IPS DF 4.7 (cell line): ENCODE results near the gene SLC35F1.
"Not testable (repeated sequence)": the region's sequence is repeated elsewhere in the genome, so short reads cannot be mapped to it uniquely, and the experiment has no call there.

Experiments
- DNase-seq: peaks from one replicate; pipeline ENCODE4 v3.0.0-alpha.2; 2013; ENCODE audit warnings: low spot score; ENCODE audit errors: extremely low read depth

Gene SLC35F1

DNA sequence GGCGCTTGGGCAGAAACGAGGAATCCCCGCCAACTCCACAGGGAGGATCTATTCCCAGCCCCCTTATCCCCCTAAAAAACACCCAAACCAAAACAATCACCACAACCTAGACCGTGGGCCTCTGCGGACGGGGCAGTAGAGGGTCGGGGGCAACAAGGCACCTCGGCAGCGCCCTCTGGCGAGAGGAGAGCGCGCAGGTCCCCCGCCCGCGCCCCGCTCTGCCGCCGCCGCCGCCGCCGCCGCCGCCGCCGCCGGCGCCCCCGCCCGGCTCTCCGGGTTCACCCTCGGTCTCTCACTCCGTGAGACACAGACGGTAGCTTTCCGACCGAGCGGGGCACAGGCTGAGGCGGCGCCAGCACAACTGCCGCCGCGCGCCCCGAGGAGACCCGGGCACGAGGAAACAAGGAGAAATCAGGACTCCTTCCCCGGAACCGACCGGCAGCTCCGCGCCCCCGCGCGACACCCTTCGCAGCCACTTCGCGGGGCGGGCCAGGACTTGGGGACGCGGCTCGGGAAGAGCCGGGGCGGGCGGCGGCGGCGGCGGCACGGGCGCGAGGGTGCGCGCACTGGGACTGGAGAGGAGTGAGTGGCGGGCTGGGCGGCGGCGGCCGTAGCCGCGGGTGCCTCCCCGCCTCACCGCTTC is at the start of gene SLC35F1:
SLC35F1 (plus strand) TSS at position 307 of the 643 bp plus-strand sequence.
- DNase-seq: no peak

DNA sequence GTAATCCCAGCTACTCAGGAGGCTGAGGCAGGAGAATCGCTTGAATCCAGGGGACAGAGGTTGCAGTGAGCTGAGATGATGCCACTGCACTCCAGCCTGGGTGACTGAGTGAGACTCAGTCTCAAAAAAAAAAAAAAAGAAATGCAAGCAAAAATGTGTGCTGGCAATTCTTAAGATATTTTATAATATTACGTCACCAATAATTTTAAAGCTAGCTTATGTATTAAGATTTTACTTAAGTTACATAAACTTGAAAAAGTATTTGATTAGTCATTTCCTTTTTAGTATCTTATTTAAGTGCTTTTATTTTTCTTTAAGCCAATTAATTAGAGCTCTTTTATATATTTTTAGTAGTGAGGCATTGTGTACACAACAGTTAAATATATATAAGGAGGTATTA is 48.5 kb upstream of the SLC35F1 start:
- DNase-seq: not testable (repeated sequence)

DNA sequence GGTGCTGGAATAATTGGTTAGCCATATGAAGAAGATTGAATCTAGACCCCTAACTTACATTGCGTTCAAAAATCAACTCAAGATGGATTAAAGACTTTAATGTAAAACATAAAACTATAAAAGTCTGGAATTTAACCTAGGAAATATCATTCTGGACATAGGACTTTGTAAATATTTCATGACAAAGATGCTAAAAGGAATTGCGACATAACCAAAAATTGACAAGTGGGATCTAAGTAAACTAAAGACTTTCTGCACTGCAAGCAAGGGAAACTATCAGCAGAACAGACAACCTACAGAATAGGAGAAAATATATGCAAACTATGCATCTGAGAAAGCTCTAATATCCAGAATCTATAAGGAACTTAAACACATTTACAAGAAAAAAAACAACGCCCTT is 45.5 kb upstream of the SLC35F1 start:
- no peak for DNase-seq

DNA sequence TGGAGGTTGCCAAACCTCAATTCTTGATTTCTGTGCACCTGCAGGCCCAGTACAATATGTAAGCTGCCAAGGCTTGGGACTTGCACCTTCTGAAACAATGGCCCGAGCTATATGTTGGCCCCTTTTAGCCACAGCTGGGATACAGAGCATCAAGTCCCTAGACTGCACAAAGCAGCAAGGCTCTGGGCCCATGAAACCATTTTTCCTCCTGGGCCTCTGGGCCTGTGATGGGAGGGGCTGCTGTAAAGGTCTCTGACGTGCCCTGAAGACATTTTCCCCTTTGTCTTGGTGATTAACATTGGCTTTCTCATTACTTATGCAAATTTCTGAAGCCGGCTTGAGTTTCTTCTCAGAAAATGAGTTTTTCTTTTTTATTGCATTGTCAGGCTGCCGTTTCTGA is 40.5 kb upstream of the SLC35F1 start:
- no peak for DNase-seq

DNA sequence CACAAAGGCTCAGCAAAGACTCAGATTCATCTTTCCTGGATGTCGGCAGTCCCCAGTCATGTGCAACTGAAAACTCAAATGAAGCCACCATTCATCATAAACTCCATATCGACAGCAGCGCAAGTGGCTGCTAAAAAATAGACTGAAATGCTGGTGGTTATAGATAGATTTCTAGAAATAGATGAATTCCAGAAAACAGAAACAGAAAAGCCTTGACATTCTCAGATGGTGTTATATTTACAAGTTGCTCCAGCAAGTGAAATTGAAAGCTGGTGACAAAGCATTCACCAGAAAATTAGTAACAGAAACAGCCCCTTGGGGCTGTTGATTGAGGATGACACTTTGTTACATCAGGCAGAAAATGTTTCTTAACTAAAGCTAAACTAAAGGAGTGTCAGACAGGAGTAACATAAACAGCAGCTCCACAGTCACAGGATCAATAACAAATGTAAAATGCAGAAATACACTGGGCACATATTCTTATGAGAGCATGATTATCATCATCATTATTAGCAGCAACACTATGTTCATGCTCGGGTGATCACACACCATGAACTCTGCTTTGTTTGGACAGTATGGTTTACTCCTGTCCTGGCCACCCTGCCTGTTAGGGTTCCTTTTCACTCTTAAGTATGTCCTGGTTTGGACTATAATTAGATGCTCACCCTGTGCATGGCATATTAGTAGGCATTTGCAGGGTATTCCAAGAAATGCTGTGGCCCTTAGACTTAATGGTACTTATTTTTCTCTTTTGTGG is 36.4 kb upstream of the SLC35F1 start:
- DNase-seq: no peak

DNA sequence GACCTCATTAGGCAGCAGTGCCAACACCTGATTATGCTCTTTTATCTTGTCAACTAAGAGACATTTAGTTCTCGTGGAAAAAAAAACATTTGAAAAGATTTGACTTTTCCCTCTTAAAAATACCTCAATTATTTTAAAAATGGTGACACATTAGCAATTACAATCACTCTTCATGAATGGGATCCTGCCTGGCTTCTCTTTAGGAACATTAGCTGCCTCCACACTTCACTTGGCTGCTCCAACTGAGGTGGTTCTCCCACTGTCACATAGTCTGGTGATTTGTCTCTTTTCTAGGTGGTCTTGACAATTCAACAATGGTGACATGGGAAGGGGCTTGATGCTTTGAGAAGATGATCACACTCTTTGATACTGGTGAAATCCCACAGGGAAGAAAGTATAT is 26.2 kb upstream of the SLC35F1 start:
- no peak for DNase-seq

DNA sequence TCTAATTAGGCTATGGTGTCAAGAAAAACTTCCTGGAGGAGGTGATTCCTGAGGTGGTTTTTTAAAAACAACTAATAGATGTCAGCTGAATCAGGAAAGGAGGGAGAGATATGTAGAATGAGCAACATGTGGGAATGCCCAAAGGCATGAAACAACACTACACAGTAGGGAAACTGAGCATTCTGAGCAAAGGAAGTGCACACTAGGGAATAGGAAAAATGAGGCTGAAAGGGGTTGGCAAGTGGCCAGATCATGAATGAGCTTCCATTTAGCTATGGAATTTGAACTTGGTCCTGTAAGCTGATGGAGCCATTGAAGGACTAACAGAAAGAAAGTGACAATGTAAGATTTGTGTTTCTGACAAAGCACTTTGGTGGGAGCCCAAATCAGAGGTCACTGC is 16.9 kb upstream of the SLC35F1 start:
- DNase-seq: no peak

DNA sequence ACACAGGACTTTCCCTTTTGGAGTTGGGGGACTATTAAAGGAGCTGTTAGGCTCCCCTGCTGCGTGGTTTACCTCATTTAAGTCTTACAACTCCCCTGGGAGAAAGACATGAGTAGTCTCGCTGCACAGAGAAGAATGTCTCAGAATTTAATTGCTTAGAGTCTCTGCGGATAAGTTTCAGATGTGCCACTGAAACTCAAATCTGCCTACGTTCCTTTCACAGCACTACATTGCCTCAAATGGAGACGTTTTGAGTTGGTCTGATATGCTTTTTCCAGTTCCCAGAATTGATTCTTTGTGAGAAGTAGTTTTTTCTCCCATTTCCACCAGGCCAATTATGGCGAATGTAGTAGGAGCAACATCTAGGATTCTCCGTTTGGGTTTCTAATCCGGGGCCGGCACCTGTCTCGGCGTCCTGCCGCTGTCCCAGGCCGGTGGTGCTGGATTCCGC is 532 bp upstream of the SLC35F1 start:
- DNase-seq: no peak

DNA sequence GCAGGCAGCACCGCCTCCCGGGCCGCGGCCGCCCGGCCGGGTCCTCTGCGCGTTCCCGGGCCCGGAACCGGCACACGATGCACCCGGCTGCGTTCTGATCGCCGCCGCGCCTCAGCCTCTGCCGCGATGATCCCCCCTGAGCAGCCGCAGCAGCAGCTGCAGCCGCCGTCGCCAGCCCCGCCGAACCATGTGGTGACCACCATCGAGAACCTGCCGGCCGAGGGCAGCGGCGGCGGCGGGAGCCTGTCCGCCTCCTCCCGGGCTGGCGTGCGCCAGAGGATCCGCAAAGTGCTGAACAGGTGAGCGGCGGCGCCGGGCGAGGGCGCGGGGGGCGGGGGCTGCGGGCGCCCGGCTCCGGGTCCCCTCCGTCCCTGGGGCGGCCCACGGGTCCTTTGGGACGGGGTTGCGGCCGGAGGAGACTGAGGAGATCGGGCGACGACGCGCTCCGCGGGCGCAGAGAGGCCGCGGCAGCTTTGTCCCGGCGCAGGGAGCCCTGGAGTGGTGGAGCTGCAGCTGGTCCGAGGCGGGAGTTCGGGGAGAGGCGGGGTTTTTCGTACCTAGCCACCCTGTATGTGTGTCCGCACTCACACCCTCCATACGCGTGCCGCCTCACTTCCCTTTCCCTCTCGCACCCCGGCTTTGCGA is 659 bp downstream of the SLC35F1 start:
- DNase-seq: no peak

DNA sequence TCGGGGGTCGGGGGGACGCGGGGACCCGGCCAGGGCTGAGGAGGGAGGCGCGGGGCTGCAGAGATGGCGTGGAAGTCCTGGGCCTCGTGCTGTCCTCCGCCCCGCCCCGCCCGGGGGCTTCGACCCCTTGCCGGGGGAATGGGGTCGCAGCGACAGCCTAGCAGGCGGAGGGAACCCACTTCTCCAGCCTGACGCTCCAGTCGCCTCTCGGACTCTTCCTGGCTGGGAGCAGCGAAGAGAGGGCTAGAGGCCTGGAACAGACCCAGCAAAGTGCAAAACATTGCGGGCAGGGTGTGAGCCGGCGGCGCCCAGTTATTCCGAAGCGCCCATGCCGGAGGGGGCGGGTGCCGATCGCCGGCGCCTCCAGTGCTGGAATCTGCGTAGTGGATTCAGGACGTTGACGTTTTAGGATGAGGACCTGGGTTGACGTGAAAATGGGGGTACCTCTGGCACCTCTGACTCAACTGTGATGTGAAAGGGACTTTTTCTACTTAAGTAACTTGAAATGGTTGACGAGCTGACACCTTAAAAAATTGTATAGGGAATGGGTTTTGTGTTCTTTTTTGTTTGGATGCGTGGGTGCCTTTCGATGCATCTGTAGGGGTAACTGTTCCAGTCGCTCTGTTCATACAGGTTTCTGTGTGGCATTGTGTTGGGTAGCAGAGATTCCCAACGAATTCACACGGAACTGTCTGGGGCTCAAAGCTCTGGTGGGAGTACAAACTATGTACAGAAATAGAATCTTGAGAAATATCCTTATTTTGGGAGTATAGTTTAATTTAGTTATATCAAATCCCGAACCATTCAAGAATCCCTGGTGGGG is 1.4 kb downstream of the SLC35F1 start:
- no peak for DNase-seq

DNA sequence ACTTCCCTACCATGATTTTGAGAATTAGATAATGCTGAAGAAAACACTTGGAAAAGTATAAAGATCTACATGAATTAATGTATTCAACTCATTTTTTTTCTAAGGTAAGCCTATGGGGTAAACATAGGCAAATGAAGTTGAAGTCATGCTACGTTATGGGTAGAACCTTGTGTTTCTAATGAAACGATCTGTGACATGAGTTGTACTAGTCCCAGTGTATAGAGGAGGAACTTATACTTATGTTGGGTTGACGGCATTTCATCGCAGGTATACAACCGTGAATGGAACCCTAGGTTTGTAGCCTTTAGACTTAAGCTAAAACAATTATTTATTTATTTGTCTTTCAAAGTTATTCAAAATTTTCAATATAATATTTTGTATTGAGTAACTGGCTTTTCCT is 2.6 kb downstream of the SLC35F1 start:
- no peak for DNase-seq

DNA sequence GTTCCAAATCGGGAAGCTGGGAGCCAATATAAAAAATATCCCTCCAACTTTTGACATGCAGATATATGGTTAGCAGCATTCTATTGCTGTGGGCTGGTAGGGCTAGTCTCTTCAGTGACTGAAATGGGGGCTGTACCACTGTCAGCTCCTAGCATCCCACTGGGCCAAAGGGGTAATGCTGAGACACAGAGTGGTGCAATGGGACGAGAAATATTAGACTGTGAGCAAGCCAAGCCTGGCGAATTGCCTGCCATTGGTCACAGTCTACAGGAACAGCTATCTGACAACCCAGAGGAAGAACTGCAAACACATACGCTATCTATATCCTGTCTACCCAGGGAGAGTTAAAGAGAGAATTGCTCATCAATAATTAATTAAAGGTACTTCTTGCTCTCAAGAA is 3.5 kb downstream of the SLC35F1 start:
- no peak for DNase-seq

DNA sequence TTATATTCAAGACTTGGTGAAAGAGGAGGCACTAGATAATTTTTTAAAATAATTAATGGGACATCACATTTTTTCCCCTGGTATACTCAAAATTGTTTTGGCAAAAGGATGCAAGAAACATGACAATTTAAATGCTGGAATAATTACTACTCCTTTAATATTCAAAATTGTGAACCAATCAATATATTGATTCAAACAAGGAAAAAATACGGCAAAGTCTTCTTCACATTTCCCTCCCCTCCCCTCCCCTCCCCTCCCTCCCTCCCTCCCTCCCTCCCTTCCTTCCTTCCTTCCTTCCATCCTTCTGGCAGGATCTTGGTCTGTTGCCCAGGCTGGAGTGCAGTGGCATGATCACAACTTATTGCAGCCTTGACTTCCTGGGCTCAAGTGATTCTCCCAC is 4.1 kb downstream of the SLC35F1 start:
- no peak for DNase-seq

DNA sequence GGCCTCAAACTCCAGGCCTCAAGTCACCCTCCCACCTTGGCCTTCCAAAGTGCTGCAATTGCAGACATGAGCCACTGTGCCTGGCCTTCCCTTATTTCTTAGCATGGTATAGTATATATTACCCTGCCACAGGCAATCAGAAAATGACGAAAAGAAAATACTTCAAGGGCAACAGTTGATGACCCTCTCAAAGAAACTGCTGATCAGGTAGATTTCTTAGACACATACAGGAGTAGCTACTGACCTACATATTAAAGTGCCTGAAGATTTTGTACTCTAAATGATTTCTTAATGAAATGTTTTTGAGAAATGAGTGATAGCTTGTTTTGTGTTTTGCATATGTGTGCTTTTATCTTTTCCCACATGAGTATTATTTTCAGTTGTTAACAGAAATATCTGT is 4.6 kb downstream of the SLC35F1 start:
- DNase-seq: no peak

DNA sequence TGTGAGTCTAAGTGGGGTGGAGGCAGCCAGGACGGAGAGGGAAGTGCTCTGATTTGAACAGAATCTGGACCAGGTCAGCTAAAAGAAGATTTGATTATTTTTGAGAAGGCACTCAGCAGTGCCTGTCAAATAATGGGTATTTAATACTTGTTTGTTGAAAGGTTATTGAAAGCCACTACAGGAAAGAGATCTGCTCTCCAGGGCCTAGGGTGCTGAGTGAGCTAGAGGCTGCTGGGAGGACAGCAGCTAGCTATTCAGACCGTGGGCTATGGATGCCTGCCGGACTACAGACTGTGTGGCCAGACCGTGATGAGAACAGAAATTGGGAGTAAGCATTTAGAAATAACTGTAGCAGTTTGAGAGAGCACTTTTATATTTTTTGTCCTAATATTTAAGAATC is 8.8 kb downstream of the SLC35F1 start:
- no peak for DNase-seq

DNA sequence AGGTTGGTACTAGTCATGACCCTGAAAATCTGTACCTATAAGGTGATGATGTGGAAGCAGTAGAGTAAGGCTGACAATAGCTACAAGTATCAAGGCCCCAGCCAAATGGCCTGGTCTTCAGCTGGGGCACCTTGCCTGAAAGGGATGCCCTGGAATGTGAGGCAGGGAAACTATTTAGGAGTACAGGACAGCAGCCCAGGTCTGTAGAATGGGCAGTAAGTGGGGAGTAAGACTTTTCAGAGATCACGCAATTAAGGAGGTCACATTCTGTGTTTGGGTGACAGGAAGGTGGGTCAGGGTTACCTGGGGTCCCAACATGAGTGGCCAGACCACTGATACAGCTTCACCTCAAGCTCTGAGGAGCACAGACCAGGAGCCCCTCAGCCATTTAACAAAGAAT is 9.4 kb downstream of the SLC35F1 start:
- DNase-seq: no peak

DNA sequence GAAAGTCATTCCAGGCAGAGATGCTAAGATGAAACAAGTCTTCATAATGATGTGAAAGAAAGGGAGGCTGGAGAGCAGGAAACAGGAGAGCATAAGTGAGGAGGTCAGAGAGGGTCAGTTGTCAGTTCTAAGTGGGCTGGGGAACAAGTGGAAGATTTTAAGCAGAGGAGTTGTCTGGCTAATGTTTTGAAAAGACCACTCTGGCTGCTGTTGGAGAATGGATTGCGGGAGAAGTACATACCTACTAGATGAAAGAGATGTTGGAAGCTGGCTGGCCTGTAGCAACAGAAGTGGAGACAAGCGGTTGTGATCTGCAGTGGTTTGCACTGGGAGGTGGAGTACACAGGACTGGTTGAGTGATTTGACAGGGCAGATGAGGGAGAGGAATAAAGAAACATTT is 10.1 kb downstream of the SLC35F1 start:
- no peak for DNase-seq

DNA sequence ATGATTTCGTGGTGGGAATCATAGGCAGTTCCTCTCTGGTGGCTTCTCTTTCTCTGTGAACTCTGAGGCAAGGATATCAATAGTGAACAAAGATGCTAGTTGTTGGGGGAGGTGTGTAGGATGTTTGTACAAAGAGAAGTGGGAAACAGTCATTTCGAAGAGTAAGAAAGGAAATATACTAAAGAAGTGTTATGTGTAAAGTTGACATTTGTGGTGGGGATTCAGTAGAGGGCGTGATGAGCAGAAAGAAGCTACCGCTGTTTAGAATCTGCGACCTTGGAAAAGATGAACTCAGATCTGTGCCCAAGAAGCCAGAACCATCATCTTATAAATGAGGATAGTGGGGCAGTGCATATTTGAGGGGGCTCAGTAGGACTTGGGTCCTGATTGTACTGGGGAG is 11.4 kb downstream of the SLC35F1 start:
- DNase-seq: no peak

DNA sequence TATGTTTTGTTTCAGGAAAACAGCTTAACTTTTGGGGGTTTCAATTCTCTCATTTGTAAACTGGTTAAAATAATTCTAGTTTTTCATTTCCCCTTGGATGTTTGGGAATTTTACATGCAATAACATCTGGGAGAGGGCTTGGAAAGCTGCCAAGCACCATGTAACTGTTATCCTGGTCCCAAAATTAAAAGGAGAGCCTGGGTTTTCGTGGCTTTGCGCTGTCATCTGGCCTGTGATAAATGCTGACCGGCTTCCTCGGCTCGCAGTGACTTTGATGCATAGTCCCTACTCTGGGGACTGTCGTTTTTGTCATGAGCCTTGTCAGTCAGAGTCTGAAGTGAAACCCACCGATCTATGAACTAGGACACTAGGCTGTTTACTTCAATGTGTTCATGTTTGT is 12.2 kb downstream of the SLC35F1 start:
- DNase-seq: no peak

DNA sequence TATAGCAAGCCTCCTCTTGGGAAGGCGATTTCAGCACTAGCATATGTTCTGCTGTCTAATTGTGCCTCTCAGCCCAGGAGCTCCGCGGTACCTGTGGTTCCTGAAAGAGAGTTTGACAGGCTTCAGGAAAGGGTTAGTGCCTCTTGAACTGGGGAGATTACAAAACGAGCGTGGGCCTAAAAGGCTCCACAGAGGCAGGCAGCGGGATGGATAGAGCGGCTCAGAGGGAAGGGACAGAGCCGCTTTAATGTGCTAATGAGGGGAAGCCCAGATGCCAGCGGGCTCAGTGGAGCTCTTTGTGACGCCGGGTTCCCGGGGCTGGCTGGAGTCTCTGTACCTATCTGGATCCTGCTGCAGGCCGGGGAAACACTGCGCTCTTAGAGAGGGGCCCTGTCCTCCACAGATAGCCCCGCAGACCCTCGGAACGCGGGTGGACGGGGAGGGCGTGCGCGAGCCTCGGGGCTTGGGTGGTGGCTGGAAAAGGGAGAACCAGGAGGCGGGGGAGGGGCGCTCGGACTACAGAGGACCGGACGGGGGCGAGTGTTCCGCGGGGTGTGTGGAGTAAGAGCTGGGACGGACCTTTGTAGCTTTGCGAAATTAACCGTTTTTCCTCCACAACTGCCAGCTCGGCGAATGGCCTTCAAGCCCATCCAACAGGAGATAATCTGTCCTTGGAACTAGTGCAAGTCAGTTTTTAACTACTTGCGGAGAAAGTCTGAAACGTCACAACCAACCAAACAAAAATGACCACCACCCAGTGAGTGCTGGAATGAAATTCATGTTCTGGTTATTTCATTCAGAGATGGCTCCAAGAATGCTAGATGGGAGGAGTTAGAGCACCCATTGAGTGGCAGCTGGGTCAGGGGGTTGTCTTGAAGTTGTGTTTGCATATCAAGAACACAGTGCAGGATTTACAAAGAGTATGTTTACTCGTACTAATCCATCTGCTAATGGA is 13.0 kb downstream of the SLC35F1 start:
- no peak for DNase-seq

DNA sequence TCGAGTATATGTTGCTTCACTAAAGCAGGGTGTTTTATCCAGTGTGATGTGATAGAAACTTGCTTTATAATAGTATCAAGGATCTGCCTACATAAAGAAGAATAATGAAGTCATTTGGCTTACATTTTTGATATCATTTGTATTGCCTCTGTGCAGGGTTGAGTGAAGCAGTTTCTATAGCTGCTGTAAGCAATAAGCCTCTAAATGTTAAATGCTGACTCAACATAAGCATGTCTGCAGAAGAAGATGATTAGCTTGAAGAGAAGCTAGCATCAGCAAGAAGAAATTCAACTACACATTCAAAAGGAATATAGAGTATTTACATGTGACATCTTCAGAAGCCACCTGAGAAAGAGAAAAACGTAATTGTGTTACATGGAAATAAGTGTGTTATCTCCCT is 17.6 kb downstream of the SLC35F1 start:
- DNase-seq: no peak
